RKO (cell line): ENCODE results near the gene STK32C.
A peak's percentile ranks its signal among the peaks of the same experiment; 100 is the strongest.
"Not testable (repeated sequence)": the region's sequence is repeated elsewhere in the genome, so short reads cannot be mapped to it uniquely, and the experiment has no call there.

ENCODE experiments used
- DNase-seq: peaks from one replicate; pipeline ENCODE4 v3.0.0-alpha.2; 2016; ENCODE audit warnings: low spot score

Gene STK32C

DNA sequence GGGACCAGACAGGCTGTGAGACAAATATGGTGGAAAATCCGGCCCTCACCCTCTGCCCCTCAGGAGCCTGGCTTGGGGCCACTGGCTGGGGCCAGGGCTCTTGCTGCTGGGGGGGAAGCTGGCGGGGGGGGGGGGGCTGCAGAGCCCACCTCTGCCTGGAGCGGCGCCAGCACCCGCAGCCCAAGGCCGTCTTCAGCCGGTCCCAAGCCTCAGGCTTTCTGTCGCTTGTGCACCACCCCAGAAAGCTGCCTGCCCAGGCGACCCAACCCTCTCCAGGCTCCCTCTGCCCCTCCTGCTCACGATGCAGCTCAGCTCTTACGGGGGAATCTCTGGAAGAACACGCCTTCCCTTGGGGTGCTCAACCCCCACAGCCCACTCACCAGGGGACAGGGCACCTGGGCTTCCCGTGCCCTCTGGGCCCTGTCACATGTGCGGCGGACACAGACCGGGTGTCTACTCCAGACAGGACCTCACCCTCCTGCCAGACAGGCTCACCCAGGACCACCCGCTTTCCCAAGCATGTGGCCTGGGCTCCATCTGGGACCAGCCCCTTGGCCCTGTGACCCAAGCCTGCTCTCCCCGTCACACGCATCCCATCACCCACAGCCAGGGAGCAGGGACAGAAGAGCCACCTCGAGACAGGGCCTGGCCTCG is 77.1 kb downstream of the STK32C start:
- no peak for DNase-seq

DNA sequence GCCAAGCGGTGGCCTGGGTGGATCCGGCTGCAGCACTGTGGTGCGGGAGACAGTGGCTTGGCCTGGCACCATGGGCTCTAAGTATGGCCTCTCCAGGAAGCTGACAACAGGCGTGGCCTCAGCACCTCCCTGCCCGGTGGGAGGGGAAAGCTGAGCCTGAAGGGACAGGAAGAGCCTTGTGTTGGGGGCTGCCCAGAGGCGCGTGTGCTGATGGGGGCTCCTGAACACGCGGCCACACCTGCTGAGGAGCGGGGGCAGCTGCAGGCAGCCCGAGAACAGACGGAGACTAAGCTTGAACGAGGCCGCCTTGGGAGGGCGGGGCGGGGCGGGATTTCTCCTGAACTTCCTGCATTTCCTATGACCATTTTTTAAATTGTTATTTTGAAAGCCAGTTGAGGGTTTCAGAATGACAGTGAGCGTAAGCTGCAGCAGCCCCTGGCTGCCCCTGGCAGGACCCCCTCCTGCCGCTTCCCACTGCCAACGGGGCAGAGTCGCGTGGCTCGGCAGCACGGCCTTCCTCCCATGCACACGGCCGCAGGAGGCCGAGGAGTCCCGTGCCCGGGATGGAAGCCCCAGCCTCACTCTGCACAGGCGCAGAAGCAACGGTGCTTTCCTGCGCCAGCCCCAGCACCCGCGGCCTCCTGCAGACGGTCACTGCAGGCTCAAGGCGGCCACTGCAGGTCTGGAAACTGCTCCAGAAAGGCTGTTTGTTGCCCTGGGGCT is 77.8 kb downstream of the STK32C start:
- no peak for DNase-seq

DNA sequence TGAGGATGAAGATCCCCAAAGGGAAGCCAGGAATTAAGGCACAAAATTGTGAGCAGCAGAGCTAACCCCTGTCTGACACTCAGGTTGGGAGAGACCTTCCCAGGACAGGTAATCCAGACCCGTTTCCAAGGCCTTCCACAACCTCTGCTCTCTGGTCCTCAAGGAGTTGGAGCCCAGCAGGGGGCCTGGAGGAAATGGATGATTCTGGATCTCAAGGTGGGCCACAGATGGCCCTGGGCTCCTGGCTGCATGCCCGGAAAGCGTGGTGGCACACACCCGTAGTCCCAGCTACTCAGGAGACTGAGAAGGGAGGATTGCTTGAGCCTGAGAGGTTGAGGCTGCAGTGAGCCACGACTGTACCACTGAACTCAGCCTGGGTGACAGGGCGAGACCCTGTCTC is 78.7 kb downstream of the STK32C start:
- no peak for DNase-seq

DNA sequence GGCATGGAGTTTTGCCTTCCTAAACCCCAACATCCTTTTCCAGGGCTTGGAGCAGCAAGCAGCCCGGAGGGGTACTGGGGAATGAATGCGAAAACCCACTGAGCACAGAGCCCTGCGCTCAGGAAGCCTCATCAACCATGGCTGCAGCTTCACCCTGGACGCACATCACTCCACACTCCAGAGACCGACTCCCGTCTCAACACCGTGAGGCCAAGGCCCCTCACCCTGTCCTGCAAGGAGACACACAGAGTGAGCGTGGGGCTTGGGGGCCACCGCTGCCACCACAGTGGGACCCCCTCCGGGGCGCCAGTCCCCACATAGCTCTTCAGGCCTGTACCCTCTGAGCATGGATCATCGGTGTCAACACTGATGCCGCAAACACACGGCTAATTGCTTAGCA is 79.1 kb downstream of the STK32C start:
- no peak for DNase-seq

DNA sequence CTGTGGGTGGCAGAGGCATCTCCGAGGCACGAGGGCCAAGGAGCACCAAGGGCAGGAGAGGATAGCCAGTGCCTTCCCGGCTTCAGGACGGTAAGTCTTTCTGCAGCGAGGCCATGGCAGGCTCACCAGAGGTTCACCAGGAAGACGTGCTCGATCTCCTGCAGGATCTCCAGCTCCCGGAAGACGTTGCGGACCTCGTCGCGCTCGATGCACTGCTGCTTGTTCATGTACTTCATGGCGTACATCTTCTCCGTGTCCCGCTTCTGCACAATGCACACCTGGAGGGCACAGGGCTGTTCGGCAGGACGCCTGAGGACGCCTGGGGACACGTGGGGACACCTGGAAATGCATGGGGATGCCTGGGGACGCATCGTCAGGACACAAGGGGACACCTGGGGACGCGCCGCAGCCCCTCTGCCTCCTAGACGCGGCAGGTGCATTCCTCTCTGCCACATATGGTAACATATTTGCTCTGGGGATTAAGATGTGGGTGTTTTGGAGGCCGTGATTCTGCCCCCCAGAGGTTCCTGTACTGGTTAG is 79.8 kb downstream of the STK32C start:
- no peak for DNase-seq

DNA sequence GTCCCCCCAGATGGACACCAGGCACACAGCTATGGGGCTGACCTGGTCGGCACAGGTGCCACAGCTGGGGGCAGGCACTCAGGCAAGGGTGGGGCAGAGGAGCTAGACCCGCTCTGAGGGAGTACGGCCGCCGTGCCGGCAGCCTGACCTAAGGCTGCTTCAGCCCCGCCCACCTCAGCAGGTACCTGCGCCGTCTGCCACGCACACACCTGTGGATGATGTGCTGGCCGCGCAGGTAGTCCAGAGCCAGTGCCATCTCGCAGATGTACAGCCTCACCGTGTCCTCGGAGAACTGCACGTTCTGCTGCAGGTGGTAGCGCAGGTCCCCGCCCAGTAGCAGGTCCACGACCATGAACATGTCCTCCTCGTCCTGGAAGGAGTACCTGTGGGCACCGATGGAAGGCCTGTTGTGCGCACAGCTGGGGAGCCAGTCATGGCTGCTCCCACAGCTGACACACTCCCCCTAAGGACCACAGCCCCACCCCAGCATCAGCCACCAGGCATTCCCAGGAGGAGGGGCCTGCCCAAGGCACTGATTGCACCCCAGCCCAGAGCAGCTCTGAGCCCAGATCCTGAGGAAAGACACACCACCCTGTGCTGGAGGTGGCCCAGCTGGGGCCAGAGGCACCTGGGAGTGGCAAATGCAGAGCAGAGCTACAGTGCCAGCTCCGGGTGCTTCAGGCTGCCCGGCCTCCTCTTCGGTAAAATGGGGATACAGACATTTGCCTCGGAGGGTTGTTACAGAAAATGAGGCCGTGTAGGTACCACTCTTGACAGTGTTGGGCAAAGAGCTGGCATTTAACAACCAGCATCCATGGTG is 81.0 kb downstream of the STK32C start:
- no peak for DNase-seq

DNA sequence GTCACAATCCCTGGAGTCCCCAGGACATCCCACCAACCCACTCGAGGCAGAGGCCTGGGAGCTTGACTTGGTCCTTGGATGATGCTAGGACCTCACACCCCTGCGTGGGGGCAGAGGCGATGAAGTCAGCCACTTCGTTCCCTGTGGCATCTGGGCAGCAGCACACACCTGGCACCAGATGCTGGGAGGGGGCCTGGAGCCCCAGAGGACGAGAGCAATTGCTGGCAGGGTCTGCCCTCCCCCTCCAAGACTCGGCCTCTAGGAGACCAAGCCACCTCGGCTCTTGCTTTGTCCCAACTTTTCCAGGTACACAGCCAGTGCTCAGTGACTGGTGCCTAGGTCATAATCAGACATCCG is 81.9 kb downstream of the STK32C start:
- DNase-seq = no peak

DNA sequence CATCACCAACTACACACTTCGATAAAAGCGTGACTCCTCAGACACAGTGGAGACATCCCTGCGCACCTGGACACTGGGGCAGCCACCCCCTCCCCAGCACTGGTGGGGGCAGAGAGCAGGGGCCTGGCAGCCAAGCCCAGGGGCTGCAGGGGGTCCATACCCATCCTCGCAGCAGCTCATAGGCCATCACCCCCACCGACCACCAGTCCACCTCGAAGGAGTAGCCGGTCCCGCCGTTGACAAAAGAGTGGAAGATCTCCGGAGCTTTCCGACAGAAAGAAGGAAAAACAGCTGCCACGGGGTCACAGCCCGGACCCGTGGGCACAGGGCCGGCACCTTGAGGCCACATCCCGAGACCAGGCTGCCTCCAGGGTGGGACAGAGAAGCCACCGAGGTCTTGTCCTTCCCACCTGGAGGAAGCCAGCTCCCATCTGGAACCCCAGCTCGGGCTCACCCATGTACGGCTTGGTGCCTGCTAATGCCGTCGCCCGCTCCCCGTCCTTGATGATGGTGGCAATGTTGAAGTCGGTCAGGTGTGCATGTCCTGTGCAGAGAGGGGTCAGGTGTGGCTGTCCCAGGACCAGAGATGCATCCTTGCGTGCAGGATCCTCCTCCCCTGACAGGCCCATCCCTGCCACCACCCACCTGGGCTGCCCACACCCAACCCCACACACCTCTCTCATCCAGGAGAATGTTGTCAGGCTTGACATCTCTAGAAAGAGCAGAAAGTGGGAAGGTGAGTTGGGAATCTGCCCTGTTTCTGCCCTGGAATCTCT is 82.5 kb downstream of the STK32C start:
- no peak for DNase-seq

DNA sequence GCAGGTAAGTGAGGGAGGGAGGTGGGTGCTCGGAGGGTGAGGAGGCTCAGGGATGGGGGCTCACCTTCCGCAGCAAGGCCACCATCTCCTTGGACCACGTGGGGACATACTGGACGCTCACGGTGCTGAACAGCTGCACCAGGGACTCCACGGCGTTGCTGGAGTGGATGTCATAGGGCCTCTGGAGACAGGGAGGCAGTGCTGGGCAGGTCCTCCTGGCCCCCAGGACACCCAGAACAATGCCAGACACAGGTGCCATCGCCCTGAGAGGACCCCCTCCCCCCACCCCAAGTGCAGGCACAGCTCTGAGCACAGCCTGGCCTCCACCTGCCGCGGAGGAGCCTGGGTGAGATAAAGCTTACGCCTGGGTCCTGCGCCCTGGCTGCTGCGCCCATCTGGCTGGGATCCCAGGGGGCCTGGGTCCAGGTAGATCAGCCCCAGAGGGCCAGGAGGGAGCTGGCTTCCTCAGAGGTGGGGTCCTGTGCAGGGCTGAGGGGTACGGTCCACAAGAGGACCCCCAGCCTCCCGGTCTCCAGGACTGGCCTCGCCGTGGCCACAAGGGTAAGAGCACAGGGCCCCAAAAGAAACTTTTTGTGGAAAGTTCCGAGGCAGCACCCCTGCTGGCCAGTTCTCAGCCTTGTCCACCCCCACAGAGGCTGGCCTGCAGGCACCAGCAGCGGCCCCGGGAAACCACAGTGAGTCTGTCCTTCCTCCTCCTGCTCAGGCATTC is 83.2 kb downstream of the STK32C start:
- no peak for DNase-seq

DNA sequence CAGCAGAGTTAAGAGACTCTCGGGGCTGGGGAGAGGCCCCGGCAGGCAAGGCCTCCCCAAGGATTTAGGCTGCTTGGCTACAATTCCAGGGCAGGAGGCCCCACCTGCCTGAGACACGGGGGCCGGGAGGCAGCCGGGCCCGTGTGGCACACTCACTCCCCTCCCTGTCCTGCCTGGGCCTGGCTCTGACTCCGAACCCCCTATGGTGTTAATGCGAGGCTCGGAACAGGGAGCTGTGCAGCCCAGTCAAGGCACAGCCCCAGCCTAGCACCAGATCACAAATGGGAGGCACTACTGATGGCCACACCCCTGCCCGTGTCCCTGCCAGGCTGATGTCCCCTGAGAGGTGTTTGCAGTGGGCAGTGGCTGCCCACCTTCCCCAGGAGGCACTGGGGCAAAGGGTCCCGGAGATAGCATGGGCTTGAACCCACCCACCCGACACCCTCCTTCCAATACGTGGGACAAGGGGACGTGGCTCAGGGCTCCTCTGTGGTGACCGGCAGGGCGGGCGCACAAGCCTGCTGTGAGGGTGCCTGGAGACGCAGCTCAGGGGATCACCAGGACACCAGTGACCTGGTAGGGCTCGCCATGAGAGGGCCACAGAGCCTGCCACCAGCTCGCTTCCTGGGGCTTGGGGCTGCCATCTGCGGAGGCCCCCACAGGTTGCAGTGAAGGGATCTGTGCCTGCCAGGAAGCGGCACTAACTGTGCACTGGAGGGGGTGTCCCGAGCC is 84.0 kb downstream of the STK32C start:
- no peak for DNase-seq

DNA sequence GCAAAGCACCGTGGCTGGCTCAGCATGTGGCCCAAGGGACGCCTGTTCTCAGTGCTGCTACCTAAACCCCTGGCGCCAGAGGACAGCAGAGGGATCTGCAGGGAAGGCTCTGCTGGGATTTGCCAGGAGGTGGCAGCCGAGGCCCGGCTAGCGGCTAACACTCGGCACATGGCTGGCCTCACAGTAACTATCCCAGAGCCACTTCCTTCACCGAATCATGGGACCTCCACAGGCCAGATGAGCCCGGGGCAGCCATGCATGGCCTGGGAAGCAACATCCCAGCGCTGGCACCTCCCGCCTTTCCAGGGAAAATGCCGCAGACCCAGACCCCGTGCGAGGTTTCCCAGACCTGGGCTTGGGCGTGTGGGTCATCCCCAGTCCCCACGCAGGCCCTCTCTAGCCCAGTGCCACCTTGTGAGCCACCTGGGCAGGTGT is 84.6 kb downstream of the STK32C start:
- peak; percentile 77 for DNase-seq

DNA sequence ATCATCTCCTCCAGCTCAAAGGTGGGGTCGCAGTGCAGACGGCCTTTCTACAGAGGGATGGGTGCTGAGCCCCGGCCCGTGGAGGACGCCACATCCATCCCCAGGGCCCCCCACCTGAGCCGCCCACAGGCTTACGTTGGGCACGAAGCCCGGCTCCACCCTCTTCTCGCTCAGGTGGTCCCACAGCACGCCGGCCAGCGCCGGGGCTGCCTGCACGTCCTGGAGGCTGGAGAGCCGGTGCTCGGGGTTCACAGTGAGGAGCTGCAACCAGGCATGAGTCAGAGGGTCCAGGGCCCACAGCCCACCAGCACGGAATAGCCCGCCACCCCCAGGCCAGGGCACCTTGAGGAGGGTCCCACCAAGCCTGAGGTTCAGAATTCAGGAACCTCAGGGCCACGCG is 85.0 kb downstream of the STK32C start:
- DNase-seq = no peak

DNA sequence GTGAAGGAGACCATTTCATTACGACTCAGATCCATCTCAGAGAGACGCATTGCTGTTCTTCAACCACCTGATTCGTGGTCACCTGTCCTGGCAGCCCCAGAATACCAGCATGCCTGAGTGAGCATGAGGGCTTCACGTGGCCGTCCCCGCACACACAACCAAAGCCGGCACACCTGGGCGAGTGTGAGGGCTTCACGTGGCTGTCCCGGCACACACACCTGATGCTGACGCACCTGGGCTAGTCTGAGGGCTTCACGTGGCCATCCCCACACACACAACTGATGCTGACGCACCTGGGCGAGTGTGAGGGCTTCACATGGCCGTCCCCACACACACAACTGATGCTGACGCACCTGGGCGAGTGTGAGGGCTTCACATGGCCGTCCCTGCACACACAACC is 86.8 kb downstream of the STK32C start:
- DNase-seq = not testable (repeated sequence)

DNA sequence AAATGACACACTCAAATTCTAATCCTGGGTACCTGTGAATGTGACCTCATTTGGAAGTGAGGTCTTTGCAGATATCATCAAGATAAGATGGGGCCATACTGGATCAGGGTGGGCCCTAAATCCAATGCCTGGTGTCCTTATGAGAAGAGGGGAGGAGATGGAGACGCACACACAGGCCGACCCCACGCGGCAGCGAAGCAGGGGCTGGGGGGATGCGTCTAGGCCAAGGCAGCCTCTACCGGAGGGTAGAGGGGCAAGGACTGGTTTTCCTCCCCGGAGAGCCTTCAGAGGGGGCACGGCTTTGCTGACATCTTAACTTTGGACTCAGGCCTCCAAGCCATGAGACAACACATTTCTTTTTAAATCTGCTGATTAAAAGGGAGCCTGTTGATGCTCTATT is 87.7 kb downstream of the STK32C start:
- no peak for DNase-seq

DNA sequence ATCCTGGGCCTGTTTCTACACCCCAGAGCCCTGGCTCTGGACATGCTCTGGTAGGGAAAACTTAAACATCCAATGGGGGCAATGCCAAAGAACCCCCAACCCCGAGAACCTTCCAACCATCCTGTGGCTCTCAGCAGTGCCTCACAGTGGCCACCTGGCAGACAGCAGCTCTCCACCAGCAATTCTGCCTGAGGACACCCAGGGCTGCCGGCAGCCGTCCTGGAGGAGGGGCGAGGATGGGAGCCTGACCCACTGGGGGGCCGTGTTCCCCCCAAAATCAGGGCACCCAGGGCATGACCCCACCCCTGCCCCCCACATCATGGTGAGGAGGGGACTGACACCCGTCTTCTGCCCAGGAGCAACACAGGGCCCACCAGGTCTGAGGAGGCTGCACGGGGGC is 88.3 kb downstream of the STK32C start:
- DNase-seq = no peak

DNA sequence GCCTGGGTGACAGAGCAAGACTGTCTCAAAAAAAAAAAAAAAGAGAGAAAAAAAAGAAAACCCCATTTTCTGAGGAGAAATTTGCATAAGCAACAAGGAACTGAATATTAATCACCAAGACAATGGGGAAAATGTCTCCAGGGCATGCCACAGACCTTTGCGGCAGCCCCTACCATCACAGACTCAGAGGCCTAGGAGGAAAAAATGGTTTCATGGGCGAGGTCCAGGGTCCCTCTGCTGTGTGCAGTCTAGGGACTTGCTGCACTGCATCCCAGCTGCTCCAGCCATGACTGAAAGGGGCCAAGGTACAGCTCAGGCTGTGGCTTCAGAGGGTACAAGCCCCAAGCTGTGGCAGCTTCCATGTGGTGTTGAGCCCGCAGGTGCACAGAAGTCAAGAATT is 91.3 kb downstream of the STK32C start:
- DNase-seq = not testable (repeated sequence)

DNA sequence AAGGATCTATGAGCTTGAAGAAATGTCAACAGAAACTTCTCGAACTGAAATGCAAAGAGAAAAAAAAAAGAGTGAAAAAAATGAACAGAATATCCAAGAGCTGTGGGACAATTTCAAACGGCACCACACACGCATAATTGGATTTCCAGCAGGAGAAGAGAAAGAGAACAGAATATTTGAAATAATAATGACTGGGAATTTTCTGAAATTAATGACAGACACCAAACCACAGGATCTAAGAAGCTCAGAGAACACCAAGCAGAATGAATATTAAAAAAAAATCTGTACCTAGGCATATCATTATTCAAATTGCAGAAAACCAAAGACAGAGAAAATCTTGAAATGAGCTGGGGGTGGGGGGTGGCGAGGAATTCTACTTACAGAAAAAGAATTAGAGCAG is 93.8 kb downstream of the STK32C start:
- DNase-seq = no peak

DNA sequence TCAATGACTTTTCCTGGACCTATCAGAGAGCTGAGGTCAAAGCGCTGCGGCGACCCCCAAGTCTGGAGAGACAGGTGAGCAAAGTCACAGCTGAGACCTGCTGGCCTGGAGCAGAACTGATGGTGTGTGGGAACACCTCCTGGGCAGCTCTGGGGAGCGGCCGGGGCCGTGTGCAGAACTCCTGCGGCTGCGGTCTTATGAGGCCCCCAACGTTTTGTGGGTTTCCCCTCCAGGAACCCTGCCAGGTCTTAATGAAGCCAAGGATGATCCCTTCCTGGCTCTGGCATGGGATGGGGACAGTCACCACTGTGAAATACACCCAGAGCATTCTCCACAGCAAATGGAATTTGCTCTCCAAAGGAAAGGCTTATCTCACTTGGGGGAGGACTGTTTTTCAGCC is 94.9 kb downstream of the STK32C start:
- DNase-seq = no peak

DNA sequence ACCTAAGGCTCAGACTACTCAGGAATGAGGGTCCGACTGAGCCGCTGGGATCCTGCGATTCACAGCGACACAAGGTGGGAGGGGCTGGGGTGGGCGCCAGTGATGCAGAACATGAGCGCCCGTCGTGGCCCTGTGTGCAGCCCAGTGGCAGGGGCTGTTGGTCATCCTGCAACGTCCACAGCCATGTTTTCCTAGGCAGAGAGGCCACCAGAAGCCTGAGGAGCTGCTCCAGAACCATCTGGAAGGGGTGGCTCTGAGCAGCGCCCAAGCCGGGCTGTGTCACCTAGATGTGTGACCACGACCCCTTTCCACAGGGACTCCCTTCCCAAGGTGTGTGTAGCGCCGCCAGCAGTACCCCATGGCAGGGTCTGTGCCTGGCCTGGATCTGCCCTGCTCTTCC is 96.5 kb downstream of the STK32C start:
- DNase-seq = no peak

DNA sequence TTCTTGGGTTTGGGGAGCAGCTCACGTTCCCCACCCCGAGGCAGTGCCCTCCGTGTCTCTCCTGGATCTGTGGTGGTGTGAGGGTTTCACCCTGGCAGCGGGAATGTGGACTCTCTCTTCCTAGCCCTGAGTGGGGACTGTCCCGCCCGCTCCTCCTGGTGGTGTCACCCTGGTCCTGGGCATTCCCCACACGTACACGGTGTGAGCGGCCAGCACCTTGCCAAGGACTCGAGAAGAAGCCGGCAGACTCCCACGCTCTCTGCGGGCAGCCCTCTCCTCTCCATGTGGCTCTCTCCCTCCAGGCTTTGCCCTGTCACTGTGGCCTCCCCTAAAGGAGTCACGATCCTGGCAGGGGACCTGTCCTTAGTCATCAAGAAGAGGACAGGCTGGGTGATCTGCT is 97.0 kb downstream of the STK32C start:
- DNase-seq = no peak
